CD4-positive, alpha-beta T cell treated with Interleukin-1 beta for 1 hour (primary cell): ENCODE data around the gene SNCAIP.

Experiments
- DNase-seq, 2 donors: peaks; one replicate each; pipeline ENCODE4 v3.0.0-alpha.2; 2020 to 2022

The SNCAIP gene

GRCh38 chr5:122430319-122430586 lies 118.2 kb downstream of the SNCAIP start:
- DNase-seq = no peak

- no peak for DNase-seq
Observed at GRCh38 chr5:122431298-122431697, 119.3 kb downstream of the SNCAIP start.

GRCh38 chr5:122434205-122434970 lies 122.4 kb downstream of the SNCAIP start:
- no peak for DNase-seq

GRCh38 chr5:122435234-122435633 lies 123.2 kb downstream of the SNCAIP start:
- no peak for DNase-seq

GRCh38 chr5:122435761-122436160 lies 123.7 kb downstream of the SNCAIP start:
- DNase-seq = no peak

- DNase-seq = no peak
Observed at GRCh38 chr5:122436615-122437014, 124.6 kb downstream of the SNCAIP start.

GRCh38 chr5:122439645-122440044 lies 127.6 kb downstream of the SNCAIP start:
- DNase-seq = no peak

- no peak for DNase-seq
Observed at GRCh38 chr5:122442938-122443337, 130.9 kb downstream of the SNCAIP start.

- DNase-seq = no peak
Observed at GRCh38 chr5:122444411-122444810, 132.4 kb downstream of the SNCAIP start.

GRCh38 chr5:122445070-122445469 lies 133.0 kb downstream of the SNCAIP start:
- DNase-seq = no peak

GRCh38 chr5:122447072-122447471 lies 135.0 kb downstream of the SNCAIP start:
- DNase-seq = no peak

- DNase-seq = no peak
Observed at GRCh38 chr5:122447879-122448278, 135.8 kb downstream of the SNCAIP start.

GRCh38 chr5:122454541-122454940 lies 142.5 kb downstream of the SNCAIP start:
- no peak for DNase-seq

- DNase-seq = no peak
Observed at GRCh38 chr5:122455939-122456338, 143.9 kb downstream of the SNCAIP start.

GRCh38 chr5:122457178-122457826 lies 145.3 kb downstream of the SNCAIP start:
- DNase-seq = no peak

- DNase-seq = no peak
Observed at GRCh38 chr5:122458278-122458872, 146.3 kb downstream of the SNCAIP start.

GRCh38 chr5:122462486-122462885 lies 150.4 kb downstream of the SNCAIP start:
- DNase-seq = no peak

GRCh38 chr5:122463221-122463620 lies 151.2 kb downstream of the SNCAIP start:
- DNase-seq = no peak

- no peak for DNase-seq
Observed at GRCh38 chr5:122464191-122464590, 152.2 kb downstream of the SNCAIP start.

- DNase-seq = no peak
Observed at GRCh38 chr5:122465031-122465577, 153.1 kb downstream of the SNCAIP start.

GRCh38 chr5:122465994-122466393 lies 154.0 kb downstream of the SNCAIP start:
- DNase-seq = no peak

- DNase-seq = no peak
Observed at GRCh38 chr5:122468351-122469116, 156.5 kb downstream of the SNCAIP start.

- DNase-seq = no peak
Observed at GRCh38 chr5:122469384-122469919, 157.4 kb downstream of the SNCAIP start.
